Neuronal stem cell (in vitro differentiated cells): Measurements from ENCODE around the gene MYO15A. TPM values are rescaled to one million over a fixed set of nuclear protein-coding genes. Genes with fewer than 3 reads are reported as not detected.

ENCODE experiments used
- DNase-seq: peaks from one replicate; pipeline ENCODE4 v3.0.0-alpha.2; 2013; ENCODE audit warnings: low spot score
- H2AFZ ChIP-seq: one replicate; pipeline ENCODE4 v1.6.1; 2013; ENCODE audit warnings: mild to moderate bottlenecking, low read length, inconsistent platforms
- H2AK5ac ChIP-seq: 2 replicates; pipeline ENCODE4 v1.6.1; 2013; ENCODE audit warnings: low read depth, mild to moderate bottlenecking, inconsistent platforms, low read length, moderate library complexity, mixed read lengths
- H2BK120ac ChIP-seq: 2 replicates; pipeline ENCODE4 v1.6.1; 2013; ENCODE audit warnings: low read depth, mild to moderate bottlenecking, inconsistent platforms, low read length, moderate library complexity, mixed read lengths
- H2BK12ac ChIP-seq: one replicate; pipeline ENCODE4 v1.6.1; 2013; ENCODE audit warnings: low read length, inconsistent platforms
- H2BK15ac ChIP-seq: 2 replicates; pipeline ENCODE4 v1.6.1; 2013; ENCODE audit warnings: mild to moderate bottlenecking, low read length, inconsistent platforms, mixed read lengths
- H2BK5ac ChIP-seq: one replicate; pipeline ENCODE4 v1.6.1; 2013; ENCODE audit warnings: inconsistent platforms, mild to moderate bottlenecking, low read length, moderate library complexity
- H3K14ac ChIP-seq: one replicate; pipeline ENCODE4 v1.6.1; 2013; ENCODE audit warnings: low read length, inconsistent platforms
- H3K18ac ChIP-seq: 2 replicates; pipeline ENCODE4 v1.6.1; 2013; ENCODE audit warnings: low read length, inconsistent platforms
- H3K23ac ChIP-seq: 2 replicates; pipeline ENCODE4 v1.6.1; 2013; ENCODE audit warnings: low read depth, mild to moderate bottlenecking, mixed read lengths, low read length, inconsistent platforms; ENCODE audit not compliant: poor library complexity
- H3K27ac ChIP-seq: replicated peaks from 3 replicates; pipeline ENCODE4 v1.5.1; 2013; ENCODE audit warnings: low read length, inconsistent platforms
- H3K27me3 ChIP-seq, 3 experiments: 2 replicates each; pipeline ENCODE4 v1.6.1; 2013; ENCODE audit warnings: low read length in 3 of 3, mild to moderate bottlenecking in 2 of 3, inconsistent platforms in 1 of 3, low read depth in 1 of 3, mixed read lengths in 1 of 3, moderate library complexity in 1 of 3; ENCODE audit not compliant: control insufficient read depth in 3 of 3, insufficient read depth in 3 of 3
- H3K36me3 ChIP-seq, 2 donors: replicated peaks in 1 of 2; 2 replicates each; pipeline ENCODE4 v1.6.1; 2013; ENCODE audit warnings: low read length in 2 of 2; ENCODE audit not compliant: control insufficient read depth in 2 of 2, insufficient read depth in 2 of 2
- H3K4ac ChIP-seq: 2 replicates; pipeline ENCODE4 v1.6.1; 2013; ENCODE audit warnings: inconsistent platforms, mild to moderate bottlenecking, low read length, moderate library complexity
- H3K4me1 ChIP-seq, 2 donors: 1 replicate in 1 of 2; 2 replicates in 1 of 2; pipeline ENCODE4 v1.6.1; 2013; ENCODE audit warnings: low read length in 2 of 2, low read depth in 1 of 2; ENCODE audit not compliant: control insufficient read depth in 2 of 2, insufficient read depth in 1 of 2
- H3K4me2 ChIP-seq: one replicate; pipeline ENCODE4 v1.6.1; 2013; ENCODE audit warnings: mild to moderate bottlenecking, low read length, inconsistent platforms; ENCODE audit not compliant: insufficient read depth, poor library complexity, severe bottlenecking
- H3K4me3 ChIP-seq, 2 donors: 2 replicates each; pipeline ENCODE4 v1.5.1; 2013; ENCODE audit warnings: low read length in 2 of 2, mild to moderate bottlenecking in 2 of 2, inconsistent platforms in 1 of 2, moderate library complexity in 1 of 2
- H3K79me1 ChIP-seq: one replicate; pipeline ENCODE4 v1.6.1; 2013; ENCODE audit warnings: low read depth, mild to moderate bottlenecking, inconsistent platforms, low read length, moderate library complexity
- H3K9ac ChIP-seq: one replicate; pipeline ENCODE4 v1.6.1; 2013; ENCODE audit warnings: mild to moderate bottlenecking, low read depth, low read length, inconsistent platforms; ENCODE audit not compliant: poor library complexity
- H3K9me3 ChIP-seq, 2 donors: replicated peaks in 1 of 2; 2 replicates each; pipeline versions ENCODE3 to v1.6.1; 2013; ENCODE audit warnings: low read length in 2 of 2, mild to moderate bottlenecking in 2 of 2, inconsistent platforms in 1 of 2, low read depth in 1 of 2, mixed read lengths in 1 of 2, moderate library complexity in 1 of 2; ENCODE audit not compliant: control insufficient read depth in 2 of 2, insufficient read depth in 1 of 2
- H4K8ac ChIP-seq: one replicate; pipeline ENCODE4 v1.6.1; 2013; ENCODE audit warnings: low read depth, mild to moderate bottlenecking, inconsistent platforms, low read length, moderate library complexity
- H4K91ac ChIP-seq: one replicate; pipeline ENCODE4 v1.6.1; 2013; ENCODE audit warnings: low read length, low read depth, mild to moderate bottlenecking, inconsistent platforms; ENCODE audit not compliant: poor library complexity
- WGBS, 2 donors: extraction: QIAGEN DNeasy Blood & Tissue Kit; methylation state at CpG; one replicate each; pipeline ENCODE4 v1.1.7; 2013; ENCODE audit warnings: missing lambda C conversion rate in 2 of 2, mixed read lengths in 1 of 2; ENCODE audit not compliant: insufficient read length in 2 of 2, insufficient replicate concordance in 1 of 2; ENCODE audit errors: extremely low coverage in 2 of 2; 5-methylcytosine and 5-hydroxymethylcytosine counted together
- polyA plus RNA-seq, 2 experiments: library from polyadenylated mRNA; stranded (reverse); fragments of 200-250 nt; gene quantifications; one replicate each; pipeline ENCODE4 v1.2.3, GENCODE V29; 2013

Gene MYO15A, protein sequence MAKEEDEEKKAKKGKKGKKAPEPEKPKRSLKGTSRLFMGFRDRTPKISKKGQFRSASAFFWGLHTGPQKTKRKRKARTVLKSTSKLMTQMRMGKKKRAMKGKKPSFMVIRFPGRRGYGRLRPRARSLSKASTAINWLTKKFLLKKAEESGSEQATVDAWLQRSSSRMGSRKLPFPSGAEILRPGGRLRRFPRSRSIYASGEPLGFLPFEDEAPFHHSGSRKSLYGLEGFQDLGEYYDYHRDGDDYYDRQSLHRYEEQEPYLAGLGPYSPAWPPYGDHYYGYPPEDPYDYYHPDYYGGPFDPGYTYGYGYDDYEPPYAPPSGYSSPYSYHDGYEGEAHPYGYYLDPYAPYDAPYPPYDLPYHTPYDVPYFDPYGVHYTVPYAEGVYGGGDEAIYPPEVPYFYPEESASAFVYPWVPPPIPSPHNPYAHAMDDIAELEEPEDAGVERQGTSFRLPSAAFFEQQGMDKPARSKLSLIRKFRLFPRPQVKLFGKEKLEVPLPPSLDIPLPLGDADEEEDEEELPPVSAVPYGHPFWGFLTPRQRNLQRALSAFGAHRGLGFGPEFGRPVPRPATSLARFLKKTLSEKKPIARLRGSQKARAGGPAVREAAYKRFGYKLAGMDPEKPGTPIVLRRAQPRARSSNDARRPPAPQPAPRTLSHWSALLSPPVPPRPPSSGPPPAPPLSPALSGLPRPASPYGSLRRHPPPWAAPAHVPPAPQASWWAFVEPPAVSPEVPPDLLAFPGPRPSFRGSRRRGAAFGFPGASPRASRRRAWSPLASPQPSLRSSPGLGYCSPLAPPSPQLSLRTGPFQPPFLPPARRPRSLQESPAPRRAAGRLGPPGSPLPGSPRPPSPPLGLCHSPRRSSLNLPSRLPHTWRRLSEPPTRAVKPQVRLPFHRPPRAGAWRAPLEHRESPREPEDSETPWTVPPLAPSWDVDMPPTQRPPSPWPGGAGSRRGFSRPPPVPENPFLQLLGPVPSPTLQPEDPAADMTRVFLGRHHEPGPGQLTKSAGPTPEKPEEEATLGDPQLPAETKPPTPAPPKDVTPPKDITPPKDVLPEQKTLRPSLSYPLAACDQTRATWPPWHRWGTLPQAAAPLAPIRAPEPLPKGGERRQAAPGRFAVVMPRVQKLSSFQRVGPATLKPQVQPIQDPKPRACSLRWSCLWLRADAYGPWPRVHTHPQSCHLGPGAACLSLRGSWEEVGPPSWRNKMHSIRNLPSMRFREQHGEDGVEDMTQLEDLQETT (N-terminal part only)
- 1.3 TPM for polyA plus RNA-seq (2013, experiment 1 of 2)
- 1.4 TPM for polyA plus RNA-seq (2013, experiment 2 of 2)

DNA sequence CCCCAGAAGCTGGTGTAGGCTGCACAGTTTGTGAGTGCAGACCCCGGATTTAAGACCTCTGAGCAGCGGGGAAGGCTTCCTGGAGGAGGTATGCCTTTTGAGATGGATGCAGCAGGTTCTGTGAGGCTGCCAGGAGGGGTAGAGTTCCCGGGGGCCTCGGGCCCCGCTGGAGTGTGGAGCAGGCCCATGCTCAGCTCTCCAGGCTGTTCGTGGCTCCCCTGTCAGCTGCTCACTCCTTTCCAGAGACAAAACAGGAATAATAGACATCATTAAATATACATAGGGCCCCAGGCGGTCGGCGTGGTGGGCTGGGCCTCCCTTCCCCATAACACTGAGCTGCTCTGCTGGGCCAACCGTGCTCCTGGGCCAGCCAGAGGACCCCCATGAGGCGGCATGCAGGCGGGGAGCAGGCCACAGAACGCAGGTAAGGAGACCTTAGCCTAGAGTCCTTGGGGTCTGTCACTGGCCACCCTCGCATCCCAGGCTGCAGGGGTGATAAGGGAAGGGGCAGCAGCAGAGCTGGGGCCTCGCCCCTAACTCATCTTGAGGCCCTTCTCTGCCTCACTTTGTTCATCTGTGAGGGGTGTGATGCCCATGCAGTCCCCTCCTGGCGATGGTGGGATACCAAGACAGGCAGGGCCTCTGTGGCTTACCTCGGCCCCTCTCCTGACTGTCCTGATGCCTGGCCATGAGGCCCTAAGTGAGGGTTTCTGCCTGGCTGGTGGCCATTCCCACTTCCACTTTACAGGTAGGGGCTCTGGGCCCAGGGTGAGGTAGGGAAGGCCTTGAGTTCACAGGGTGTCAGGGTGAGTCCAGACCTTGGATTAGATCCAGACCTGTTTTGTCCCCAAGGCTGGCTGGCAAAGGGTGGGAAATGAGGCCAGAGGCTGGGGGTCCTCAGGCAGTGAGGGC is at the start of gene MYO15A:
Gene MYO15A, plus strand, starts transcription at position 356 of the 912 bp plus-strand sequence. CDS start 10,045 bp downstream, outside the sequence.
- peak within 1 kb of the TSS; percentile 23 for H2BK15ac ChIP-seq
- H3K23ac ChIP-seq: peak within 1 kb of the TSS; percentile 34
- H2BK12ac ChIP-seq: no peak within 1 kb of the TSS
- H3K4ac ChIP-seq: peak within 1 kb of the TSS; percentile 30
- H3K9ac ChIP-seq: no peak within 1 kb of the TSS
- H2BK120ac ChIP-seq: peak within 1 kb of the TSS; percentile 22
- H3K14ac ChIP-seq: peak within 1 kb of the TSS; percentile 63
- WGBS, 2 donors: no CpG with 5 or more reads among the region's 17 CpGs
- H3K4me3 ChIP-seq: no peak within 1 kb of the TSS
- no peak within 1 kb of the TSS for H3K27ac ChIP-seq
- H3K4me2 ChIP-seq: no peak within 1 kb of the TSS
- peaks cover 2% of the 10 kb centered on the region for H3K79me1 ChIP-seq
- no peak within 1 kb of the TSS for H4K91ac ChIP-seq
- no peaks in the 10 kb centered on the region for H3K27me3 ChIP-seq
- H2AFZ ChIP-seq: no peak within 1 kb of the TSS
- no peak for DNase-seq
- H2BK5ac ChIP-seq: peak within 1 kb of the TSS; percentile 84
- H3K36me3 ChIP-seq: peaks cover 14 to 33% of the 10 kb centered on the region in 2 donors
- H4K8ac ChIP-seq: no peak within 1 kb of the TSS
- H2AK5ac ChIP-seq: no peak within 1 kb of the TSS
- peaks cover 9 to 25% of the 10 kb centered on the region in 2 donors for H3K4me1 ChIP-seq
- no peaks in the 10 kb centered on the region for H3K9me3 ChIP-seq
- H3K18ac ChIP-seq: peak within 1 kb of the TSS; percentile 35

DNA sequence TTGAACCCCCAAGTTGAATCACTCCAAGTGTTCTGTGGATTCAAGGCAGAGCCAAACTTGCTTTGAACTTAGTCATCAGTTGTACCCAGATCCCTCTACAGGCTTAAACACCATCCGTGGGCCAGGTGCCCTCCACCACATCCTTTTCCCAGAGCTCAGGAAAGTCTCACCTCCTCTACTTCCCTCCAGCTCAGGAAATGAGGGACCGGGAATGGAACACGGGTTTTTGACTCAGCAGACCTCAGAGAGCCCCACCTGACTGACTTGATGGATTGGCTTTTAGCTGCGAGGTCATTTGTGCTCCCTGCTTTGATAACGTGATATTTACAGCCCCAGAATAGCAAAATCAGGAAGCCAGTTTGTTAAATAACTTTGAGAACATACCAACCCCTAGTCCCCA is 49.3 kb upstream of the MYO15A start:
- no peak overlapping the region for H3K18ac ChIP-seq
- no peak overlapping the region for H3K14ac ChIP-seq
- no peak overlapping the region for H3K23ac ChIP-seq
- H3K4me1 ChIP-seq: no peaks in the 10 kb centered on the region
- no peak overlapping the region for H2BK15ac ChIP-seq
- no CpG with 5 or more reads among the region's 5 CpGs for WGBS, 2 donors
- H2BK12ac ChIP-seq: no peak overlapping the region
- H2AK5ac ChIP-seq: no peak overlapping the region
- no peak overlapping the region for H2BK120ac ChIP-seq
- no peak overlapping the region for H3K9ac ChIP-seq
- no peaks in the 10 kb centered on the region for H3K27me3 ChIP-seq
- no peaks in the 10 kb centered on the region for H3K79me1 ChIP-seq
- DNase-seq: no peak
- no peak overlapping the region for H4K91ac ChIP-seq
- no peak overlapping the region for H2AFZ ChIP-seq
- H3K9me3 ChIP-seq: no peaks in the 10 kb centered on the region
- H4K8ac ChIP-seq: no peak overlapping the region
- no peak overlapping the region for H2BK5ac ChIP-seq
- peaks cover 20 to 63% of the 10 kb centered on the region in 2 donors for H3K36me3 ChIP-seq
- no peak overlapping the region for H3K27ac ChIP-seq
- no peak overlapping the region for H3K4ac ChIP-seq
- no peak overlapping the region for H3K4me3 ChIP-seq
- H3K4me2 ChIP-seq: no peak overlapping the region

DNA sequence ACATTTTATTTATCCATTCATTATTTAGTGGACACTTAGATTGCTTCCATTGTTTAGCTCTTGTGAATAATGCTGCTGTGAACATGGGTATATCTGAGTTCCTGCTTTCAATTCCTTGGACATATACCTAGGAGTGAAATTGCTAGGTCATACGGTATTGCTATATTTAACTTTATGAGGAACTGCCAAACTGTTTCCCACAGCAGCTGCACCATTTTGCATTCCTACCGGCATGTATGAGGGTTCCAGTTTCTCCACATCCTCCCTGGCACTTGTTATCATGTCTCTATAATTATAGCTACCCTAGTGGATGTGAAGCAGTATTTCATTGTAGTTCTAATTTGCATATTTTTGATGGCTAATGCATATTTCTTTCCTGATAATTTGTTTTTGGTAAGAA is 44.5 kb upstream of the MYO15A start:
- Histone ChIP-seq H3K9ac (no peak overlapping the region), H3K27ac (no peak overlapping the region), H4K8ac (no peak overlapping the region), H3K4me2 (no peak overlapping the region), H3K23ac (no peak overlapping the region), H2AFZ (no peak overlapping the region), H2AK5ac (no peak overlapping the region), H3K79me1 (no peaks in the 10 kb centered on the region), H4K91ac (no peak overlapping the region), H2BK12ac (no peak overlapping the region), H2BK5ac (no peak overlapping the region), H3K18ac (no peak overlapping the region), H2BK15ac (no peak overlapping the region), H3K4me3 (no peak overlapping the region), H2BK120ac (no peak overlapping the region), H3K27me3 (no peaks in the 10 kb centered on the region), H3K4ac (no peak overlapping the region), H3K14ac (no peak overlapping the region), H3K36me3 (peaks cover 15 to 59% of the 10 kb centered on the region in 2 donors), H3K9me3 (no peaks in the 10 kb centered on the region), H3K4me1 (no peaks in the 10 kb centered on the region)
- DNase-seq: no peak
- no CpG with 5 or more reads among the region's 2 CpGs for WGBS, 2 donors
